H1 (cell line): ENCODE results near the gene RFK. TPM values are rescaled to one million over a fixed set of nuclear protein-coding genes. Genes with fewer than 3 reads are reported as not detected.

Experiments
- CTCF ChIA-PET: fragments of 300-600 bp; sonication (Branson Sonifier 250); formaldehyde crosslinking; loops from one replicate; lab custom pipeline; 2021; ENCODE audit not compliant: partially characterized antibody; lab: Charles Lee
- POLR2A ChIA-PET: fragments of 300-600 bp; sonication (Branson Sonifier 250); formaldehyde crosslinking; loops from one replicate; lab custom pipeline; 2021; ENCODE audit warnings: inconsistent platforms; ENCODE audit not compliant: partially characterized antibody; lab: Charles Lee
- DNase-seq, 2 experiments: peaks; one replicate each; pipeline versions ENCODE4 v3.0.0 to v3.0.0-alpha.2; 2010 to 2022; ENCODE audit warnings: low spot score in 2 of 2, low read depth in 1 of 2, mixed read lengths in 1 of 2
- FAIRE-seq: peaks from 2 replicates; lab custom pipeline; 2011; peaks lifted over from hg19 to GRCh38; lab: Jason Lieb, UNC
- H2AFZ ChIP-seq: 2 replicates; pipeline ENCODE4 v1.8.1; 2012; ENCODE audit warnings: low read length, inconsistent platforms
- H2AK5ac ChIP-seq: 2 replicates; pipeline ENCODE4 v1.6.1; 2013; ENCODE audit warnings: low read depth, low read length
- H2BK120ac ChIP-seq: replicated peaks from 2 replicates; pipeline ENCODE3; 2013; ENCODE audit warnings: low read depth, low read length, inconsistent platforms
- H2BK12ac ChIP-seq: 2 replicates; pipeline ENCODE4 v1.6.1; 2013; ENCODE audit warnings: low read depth, low read length
- H2BK15ac ChIP-seq: 2 replicates; pipeline ENCODE4 v1.6.1; 2013; ENCODE audit warnings: low read length
- H2BK20ac ChIP-seq: 2 replicates; pipeline ENCODE4 v1.6.1; 2013; ENCODE audit warnings: low read length
- H2BK5ac ChIP-seq: 2 replicates; pipeline ENCODE4 v1.6.1; 2013; ENCODE audit warnings: low read depth, low read length
- H3K14ac ChIP-seq: 2 replicates; pipeline ENCODE4 v1.6.1; 2013; ENCODE audit warnings: inconsistent platforms; ENCODE audit not compliant: insufficient read length
- H3K18ac ChIP-seq: 2 replicates; pipeline ENCODE4 v1.6.1; 2013; ENCODE audit warnings: low read length; ENCODE audit errors: extremely low read depth
- H3K23ac ChIP-seq: 2 replicates; pipeline ENCODE4 v1.6.1; 2013; ENCODE audit warnings: inconsistent platforms; ENCODE audit not compliant: insufficient read length
- H3K23me2 ChIP-seq: 2 replicates; pipeline ENCODE4 v1.6.1; 2013; ENCODE audit warnings: low read depth, low read length
- H3K27ac ChIP-seq: 2 replicates; pipeline ENCODE4 v1.6.1; 2011; ENCODE audit warnings: low read depth, low read length, inconsistent platforms
- H3K27me3 ChIP-seq, 4 experiments: replicated peaks in 1 of 4; 1 replicate in 1 of 4; 2 replicates in 3 of 4; pipeline versions ENCODE4 v1.6.1 to v1.8.1; 2011 to 2013; ENCODE audit warnings: low read length in 3 of 4, mild to moderate bottlenecking in 3 of 4, inconsistent platforms in 2 of 4, mixed read lengths in 2 of 4, moderate library complexity in 1 of 4; ENCODE audit not compliant: control insufficient read depth in 3 of 4, insufficient read depth in 3 of 4; ENCODE audit errors: extremely low read depth in 1 of 4
- H3K36me3 ChIP-seq, 4 experiments: 2 replicates each; pipeline versions ENCODE4 v1.6.1 to v1.8.1; 2011 to 2013; ENCODE audit warnings: mild to moderate bottlenecking in 4 of 4, low read length in 3 of 4, moderate library complexity in 2 of 4, control low read depth in 1 of 4, inconsistent platforms in 1 of 4; ENCODE audit not compliant: insufficient read depth in 4 of 4, control insufficient read depth in 2 of 4
- H3K4ac ChIP-seq: replicated peaks from 2 replicates; pipeline ENCODE3; 2013; ENCODE audit warnings: low read length, low read depth, mixed read lengths, inconsistent platforms; ENCODE audit not compliant: insufficient read length
- H3K4me1 ChIP-seq, 4 experiments: replicated peaks in 1 of 4; 1 replicate in 1 of 4; 2 replicates in 3 of 4; pipeline versions ENCODE4 v1.6.1 to v1.8.1; 2011 to 2013; ENCODE audit warnings: low read length in 3 of 4, inconsistent platforms in 2 of 4, mixed read lengths in 1 of 4; ENCODE audit not compliant: insufficient read depth in 4 of 4, control insufficient read depth in 3 of 4
- H3K4me2 ChIP-seq, 2 experiments: 2 replicates each; pipeline versions ENCODE4 v1.6.1 to v1.8.1; 2011 to 2013; ENCODE audit warnings: low read depth in 2 of 2, low read length in 2 of 2, control low read depth in 1 of 2, inconsistent platforms in 1 of 2, mild to moderate bottlenecking in 1 of 2; ENCODE audit not compliant: insufficient read depth in 1 of 2
- H3K4me3 ChIP-seq, 4 experiments: fragments of 200-600, 300-600 bp in 1 of 4; sonication (generic), shearing (Covaris generic), sonication (Bioruptor Twin) in 1 of 4; 2 replicates each; pipeline versions ENCODE4 v1.5.1 to v1.8.1; 2011 to 2016; ENCODE audit warnings: low read length in 4 of 4, low read depth in 3 of 4, control low read depth in 2 of 4, inconsistent platforms in 2 of 4, mild to moderate bottlenecking in 2 of 4, mixed read lengths in 1 of 4, moderate library complexity in 1 of 4; ENCODE audit not compliant: insufficient read depth in 2 of 4; ENCODE audit errors: extremely low read depth in 1 of 4
- H3K56ac ChIP-seq: replicated peaks from 2 replicates; pipeline ENCODE3; 2013; ENCODE audit warnings: low read depth, mild to moderate bottlenecking, mixed read lengths, low read length, inconsistent platforms; ENCODE audit not compliant: insufficient read length
- H3K79me1 ChIP-seq: 2 replicates; pipeline ENCODE4 v1.6.1; 2013; ENCODE audit warnings: low read depth, low read length, control low read depth
- H3K79me2 ChIP-seq, 2 experiments: 2 replicates each; pipeline versions ENCODE4 v1.6.1 to v1.8.1; 2012 to 2013; ENCODE audit warnings: low read length in 2 of 2, mild to moderate bottlenecking in 2 of 2, inconsistent platforms in 1 of 2; ENCODE audit not compliant: insufficient read depth in 2 of 2, control insufficient read depth in 1 of 2
- H3K9ac ChIP-seq, 4 experiments: replicated peaks in 1 of 4; 1 replicate in 1 of 4; 2 replicates in 3 of 4; pipeline versions ENCODE4 v1.6.1 to v1.8.1; 2011 to 2013; ENCODE audit warnings: low read depth in 3 of 4, low read length in 3 of 4, control low read depth in 2 of 4, mild to moderate bottlenecking in 2 of 4, moderate library complexity in 2 of 4, inconsistent platforms in 1 of 4; ENCODE audit errors: extremely low read depth in 1 of 4
- H3K9me3 ChIP-seq, 2 experiments: 2 replicates each; pipeline versions ENCODE4 v1.6.1 to v1.8.1; 2012 to 2013; ENCODE audit warnings: mild to moderate bottlenecking in 2 of 2, moderate library complexity in 2 of 2, control low read depth in 1 of 2, inconsistent platforms in 1 of 2, low read depth in 1 of 2, low read length in 1 of 2, mixed read lengths in 1 of 2; ENCODE audit not compliant: insufficient read depth in 2 of 2
- H4K20me1 ChIP-seq, 2 experiments: replicated peaks in 1 of 2; 2 replicates each; pipeline versions ENCODE3 to v1.8.1; 2011 to 2013; ENCODE audit warnings: inconsistent platforms in 2 of 2, low read length in 2 of 2, mild to moderate bottlenecking in 1 of 2; ENCODE audit not compliant: insufficient read depth in 2 of 2, control insufficient read depth in 1 of 2
- H4K5ac ChIP-seq: 2 replicates; pipeline ENCODE4 v1.6.1; 2013; ENCODE audit warnings: low read length, low read depth, mixed read lengths, inconsistent platforms; ENCODE audit not compliant: insufficient read length
- H4K8ac ChIP-seq: 2 replicates; pipeline ENCODE4 v1.8.0; 2013; ENCODE audit warnings: mild to moderate bottlenecking, moderate library complexity, low read length, inconsistent platforms; ENCODE audit not compliant: insufficient read depth; ENCODE audit errors: extremely low read depth
- H4K91ac ChIP-seq: replicated peaks from 2 replicates; pipeline ENCODE3; 2013; ENCODE audit warnings: low read length, mixed read lengths, inconsistent platforms; ENCODE audit not compliant: insufficient read length
- ATF3 ChIP-seq: IDR thresholded peaks from 2 replicates; pipeline ENCODE4 v1.6.1; 2011; ENCODE audit warnings: low read depth, mild to moderate bottlenecking, low read length; ENCODE audit not compliant: insufficient read depth
- EGR1 ChIP-seq: IDR thresholded peaks from 2 replicates; pipeline ENCODE4 v1.6.1; 2011; ENCODE audit warnings: low read depth, low read length, borderline replicate concordance
- GTF2F1 ChIP-seq: IDR thresholded peaks from 2 replicates; pipeline ENCODE4 v1.6.1; 2012; ENCODE audit warnings: low read depth, low read length, improper control_type of control experiment, borderline replicate concordance
- SP2 ChIP-seq: IDR thresholded peaks from 2 replicates; pipeline ENCODE4 v1.6.1; 2012; ENCODE audit warnings: mild to moderate bottlenecking, low read length, inconsistent platforms
- WGBS, 2 experiments: shearing (Covaris generic) in 1 of 2; methylation state at CpG; one replicate each; pipeline versions ENCODE4 v1.1.6 to v1.1.7; 2013 to 2015; ENCODE audit warnings: low lambda C conversion rate in 2 of 2, mixed read lengths in 2 of 2, inconsistent platforms in 1 of 2, low coverage in 1 of 2, missing lambda C conversion rate in 1 of 2; ENCODE audit not compliant: insufficient replicate concordance in 2 of 2, insufficient coverage in 1 of 2, insufficient read length in 1 of 2; ENCODE audit errors: extremely low coverage in 1 of 2, missing lambda C conversion rate in 1 of 2; 5-methylcytosine and 5-hydroxymethylcytosine counted together
- polyA plus RNA-seq, 7 experiments: library from polyadenylated mRNA; depleted of rRNA in 3 of 7; stranded (reverse) in 5 of 7; unstranded in 2 of 7; fragments of >200 nt in 5 of 7; fragments of 200-250 nt in 2 of 7; gene quantifications; 1 replicate in 5 of 7; 2 replicates in 1 of 7; 4 replicates in 1 of 7; pipeline versions ENCODE4 v1.2.1 to v1.2.3, GENCODE V29; 2011 to 2013; ENCODE audit warnings: missing spikeins in 2 of 7, mixed read lengths in 2 of 7
- total RNA-seq: library from RNA; stranded (reverse); fragmentation: NEBNext Ultra II Directional; extraction: Animal tissue kit (Norgen Biotek cat#: 25700); gene quantifications from 2 replicates; pipeline ENCODE4 v1.2.1, GENCODE V29; 2021

Gene RFK
- total and polyA plus RNA-seq, 2 of the 8 experiments (the other 6 are each of a cell fraction or from before 2014, with no cell fraction given) = 4.3 to 10.6 TPM

GRCh38 chr9:76342858-76343257, 51.4 kb downstream of the RFK start:
- 85% methylated on average over 2 of the region's 2 CpGs; no CpG with 5 or more reads in 1 of the 2 experiments for WGBS, 2 experiments
- H3K9ac ChIP-seq = no peak overlapping the region
- H4K5ac ChIP-seq = no peak overlapping the region
- H4K20me1 ChIP-seq = no peaks in the 10 kb centered on the region
- no peak overlapping the region for H3K4me2 ChIP-seq
- H3K9me3 ChIP-seq = no peaks in the 10 kb centered on the region
- H2BK5ac ChIP-seq = no peak overlapping the region
- POLR2A ChIA-PET = no interaction called here
- no peaks in the 10 kb centered on the region for H3K27me3 ChIP-seq
- H2BK20ac ChIP-seq = no peak overlapping the region
- no peaks in the 10 kb centered on the region for H3K36me3 ChIP-seq
- H2AFZ ChIP-seq = no peak overlapping the region
- no peak overlapping the region for H3K4me3 ChIP-seq
- no peaks in the 10 kb centered on the region for H3K79me2 ChIP-seq
- no peak for FAIRE-seq
- H2AK5ac ChIP-seq = no peak overlapping the region
- no peak overlapping the region for H3K18ac ChIP-seq
- no peak overlapping the region for H2BK12ac ChIP-seq
- DNase-seq = no peak
- no peak overlapping the region for H4K91ac ChIP-seq
- H2BK15ac ChIP-seq = no peak overlapping the region
- H2BK120ac ChIP-seq = no peak overlapping the region
- no peak overlapping the region for H3K27ac ChIP-seq
- no peak overlapping the region for H3K14ac ChIP-seq
- H3K4me1 ChIP-seq = no peaks in the 10 kb centered on the region
- no peak overlapping the region for H3K56ac ChIP-seq
- no peak overlapping the region for H3K23ac ChIP-seq
- H3K23me2 ChIP-seq = no peaks in the 10 kb centered on the region
- no peak overlapping the region for H4K8ac ChIP-seq
- no peak overlapping the region for H3K4ac ChIP-seq
- no peaks in the 10 kb centered on the region for H3K79me1 ChIP-seq
- CTCF ChIA-PET = interaction anchor here (0.7 kb wide), 1 partner anchor 362 kb away, joined by 3 read pairs; no protein-coding TSS in a partner anchor
- TF ChIP-seq GTF2F1 = no peak
- TF ChIP-seq SP2 = no peak
- TF ChIP-seq ATF3 = no peak
- no peak for TF ChIP-seq EGR1
